B cell (primary cell): Measurements from ENCODE around the gene DOHH. TPM values are rescaled to one million over a fixed set of nuclear protein-coding genes. Genes with fewer than 3 reads are reported as not detected.

Source experiments
- ATAC-seq: fragments of 200-7000 bp; cut with Tn5 transposase; one replicate; pipeline ENCODE4 v1.10.0; 2021; ENCODE audit warnings: low read depth, mild to moderate bottlenecking, moderate number of reproducible peaks, moderate library complexity
- CTCF ChIA-PET: fragments of 350-600 bp; sonication (Branson Sonifier 250); formaldehyde crosslinking; loops from one replicate; lab custom pipeline; 2021; ENCODE audit warnings: antibody characterized with exemption, inconsistent platforms; lab: Charles Lee
- POLR2A ChIA-PET: fragments of 350-600 bp; sonication (Branson Sonifier 250); formaldehyde crosslinking; loops from one replicate; lab custom pipeline; 2021; ENCODE audit warnings: antibody characterized with exemption; lab: Charles Lee
- DNase-seq: peaks from one replicate; pipeline ENCODE4 v3.0.0; 2013
- H2AFZ ChIP-seq: 2 replicates; pipeline ENCODE4 v1.6.1; 2012; ENCODE audit warnings: mild to moderate bottlenecking, low read depth, low read length; ENCODE audit not compliant: insufficient read depth, poor library complexity, severe bottlenecking
- H3K27ac ChIP-seq, 2 donors: 1 replicate in 1 of 2; 2 replicates in 1 of 2; pipeline ENCODE4 v1.5.1; 2012 to 2013; ENCODE audit warnings: low read length in 2 of 2, mild to moderate bottlenecking in 2 of 2, moderate library complexity in 1 of 2
- H3K27me3 ChIP-seq, 4 experiments: fragments of 200-600 bp in 1 of 4; sonication (generic) in 1 of 4; replicated peaks in 1 of 4; 1 replicate in 2 of 4; 2 replicates in 2 of 4; pipeline versions ENCODE4 v1.6.1 to v1.7.0; 2013 to 2016; ENCODE audit warnings: low read length in 3 of 4, mild to moderate bottlenecking in 2 of 4, mixed read lengths in 1 of 4, moderate library complexity in 1 of 4; ENCODE audit not compliant: insufficient read depth in 4 of 4, control insufficient read depth in 3 of 4; ENCODE audit errors: control extremely low read depth in 1 of 4
- H3K36me3 ChIP-seq, 2 experiments: replicated peaks in 1 of 2; 1 replicate in 1 of 2; 2 replicates in 1 of 2; pipeline versions ENCODE4 v1.6.1 to v1.7.1; 2013; ENCODE audit warnings: low read length in 1 of 2; ENCODE audit not compliant: insufficient read depth in 2 of 2, control insufficient read depth in 1 of 2; ENCODE audit errors: control extremely low read depth in 1 of 2, extremely low read depth in 1 of 2
- H3K4me1 ChIP-seq, 2 donors: fragments of 200-600 bp in 1 of 2; sonication (generic) in 1 of 2; 1 replicate in 1 of 2; 2 replicates in 1 of 2; pipeline versions ENCODE4 v1.5.1 to v1.6.1; 2013 to 2017; ENCODE audit warnings: low read length in 2 of 2; ENCODE audit not compliant: control insufficient read depth in 2 of 2, insufficient read depth in 2 of 2
- H3K4me2 ChIP-seq: replicated peaks from 2 replicates; pipeline ENCODE3; 2012; ENCODE audit warnings: mild to moderate bottlenecking, low read depth, low read length; ENCODE audit not compliant: poor library complexity, severe bottlenecking
- H3K4me3 ChIP-seq, 5 experiments: fragments of 200-600 bp in 1 of 5; sonication (generic) in 1 of 5; 1 replicate in 3 of 5; 2 replicates in 2 of 5; pipeline versions ENCODE4 v1.5.1 to v1.7.0; 2011 to 2016; ENCODE audit warnings: low read length in 4 of 5, mild to moderate bottlenecking in 4 of 5, low read depth in 2 of 5, control low read depth in 1 of 5, moderate library complexity in 1 of 5; ENCODE audit not compliant: insufficient read depth in 1 of 5; ENCODE audit errors: control extremely low read depth in 1 of 5, extremely low read depth in 1 of 5
- H3K79me2 ChIP-seq: fragments of 200-600 bp; sonication (generic); one replicate; pipeline ENCODE4 v1.6.0; 2016; ENCODE audit warnings: low read length; ENCODE audit not compliant: control insufficient read depth, insufficient read depth
- H3K9ac ChIP-seq: fragments of 200-600 bp; sonication (generic); 2 replicates; pipeline ENCODE4 v1.6.1; 2017; ENCODE audit warnings: mild to moderate bottlenecking, low read length, moderate library complexity
- H3K9me3 ChIP-seq, 3 donors: one replicate each; pipeline versions ENCODE4 v1.6.1 to v1.7.1; 2013; ENCODE audit warnings: low read length in 2 of 3; ENCODE audit not compliant: control insufficient read depth in 2 of 3, insufficient read depth in 1 of 3; ENCODE audit errors: control extremely low read depth in 1 of 3
- H4K20me1 ChIP-seq: 2 replicates; pipeline ENCODE4 v1.6.0; 2012; ENCODE audit warnings: mild to moderate bottlenecking, low read length; ENCODE audit not compliant: insufficient read depth, control insufficient read depth, poor library complexity, severe bottlenecking
- H3K27ac Mint-ChIP-seq: one replicate; pipeline ENCODE4 v1.8.0; 2021; ENCODE audit warnings: mixed read lengths
- H3K27me3 Mint-ChIP-seq: one replicate; pipeline ENCODE4 v1.8.0; 2021; ENCODE audit warnings: mixed read lengths
- H3K4me1 Mint-ChIP-seq: one replicate; pipeline ENCODE4 v1.8.0; 2021; ENCODE audit warnings: mixed read lengths
- H3K4me3 Mint-ChIP-seq: one replicate; pipeline ENCODE4 v1.8.0; 2021; ENCODE audit warnings: mixed read lengths
- H3K9me3 Mint-ChIP-seq: one replicate; pipeline ENCODE4 v1.8.0; 2022; ENCODE audit warnings: mixed read lengths; ENCODE audit not compliant: insufficient read depth
- EZH2 ChIP-seq: IDR thresholded peaks from 2 replicates; pipeline ENCODE4 v1.6.1; 2012; ENCODE audit warnings: borderline replicate concordance, low read depth, mild to moderate bottlenecking, moderate library complexity, low read length; ENCODE audit not compliant: insufficient read depth, poor library complexity, severe bottlenecking
- WGBS: methylation state at CpG from one replicate; pipeline ENCODE4 v1.1.5; 2013; ENCODE audit warnings: missing lambda C conversion rate; ENCODE audit not compliant: insufficient coverage; 5-methylcytosine and 5-hydroxymethylcytosine counted together
- intact Hi-C: fragments of 100-400 bp; cut with micrococcal nuclease; formaldehyde crosslinking; loops from one replicate; pipeline ENCODE4 v1.10.0; 2022
- polyA plus RNA-seq: library from polyadenylated mRNA; depleted of rRNA; stranded (reverse); fragments of >200 nt; gene quantifications from 2 replicates; pipeline ENCODE4 v1.2.3, GENCODE V29; 2012
- total RNA-seq, 2 donors: library from RNA; stranded (reverse); fragments of 120-200 nt in 1 of 2; gene quantifications; 1 replicate in 1 of 2; 2 replicates in 1 of 2; pipeline versions ENCODE4 v1.2.3 to v1.2.4, GENCODE V29; 2013 to 2022
- TF ChIP-seq, protein P1 (sequence below): fragments of 200-600 bp; IDR thresholded peaks from one replicate; pipeline ENCODE4 v1.8.0; 2022; ENCODE audit warnings: antibody characterized with exemption, mild to moderate bottlenecking

DOHH gene
- total and polyA plus RNA-seq, 2 donors (not counting 1 experiment from before 2014, with no cell fraction given) = 6.6 to 8.6 TPM

DNA sequence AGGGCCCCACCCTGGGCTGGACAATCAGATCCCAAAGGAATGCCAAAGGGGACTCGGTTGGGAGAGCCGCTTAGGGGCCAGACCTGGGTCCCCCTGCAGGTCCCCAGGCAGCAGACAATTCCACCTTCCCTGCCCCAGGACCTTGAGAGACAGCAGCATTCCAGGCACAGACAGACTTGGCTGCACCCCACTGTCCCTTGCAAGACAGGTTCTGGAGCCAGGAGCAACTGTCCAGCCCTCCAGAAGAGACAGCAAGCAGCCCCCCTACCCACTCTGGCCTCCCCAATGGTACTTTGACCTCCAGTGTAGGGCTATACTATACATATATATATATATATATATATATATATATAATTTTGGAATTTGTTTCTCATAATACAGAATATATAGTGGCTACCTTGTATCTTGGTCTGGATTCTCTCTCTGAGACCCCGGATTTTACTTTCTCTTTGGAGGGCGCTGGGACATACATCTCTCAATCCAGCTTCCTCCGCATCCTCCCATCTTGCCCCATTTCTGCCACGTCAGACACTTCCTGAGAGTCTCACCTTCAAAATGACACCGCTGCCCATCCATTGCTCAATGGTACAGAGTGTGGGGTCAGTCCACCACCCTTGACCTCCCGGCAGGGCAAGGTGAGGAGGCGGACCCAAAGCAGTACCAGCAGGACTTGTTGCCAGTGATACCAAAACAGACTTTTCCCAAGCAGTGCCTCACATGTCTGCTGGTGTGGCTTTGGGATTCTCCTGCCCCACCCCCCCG lies 32.9 kb downstream of the DOHH start:
- 99% methylated on average over 7 of the region's 10 CpGs for WGBS
- POLR2A ChIA-PET = no interaction called here

DNA sequence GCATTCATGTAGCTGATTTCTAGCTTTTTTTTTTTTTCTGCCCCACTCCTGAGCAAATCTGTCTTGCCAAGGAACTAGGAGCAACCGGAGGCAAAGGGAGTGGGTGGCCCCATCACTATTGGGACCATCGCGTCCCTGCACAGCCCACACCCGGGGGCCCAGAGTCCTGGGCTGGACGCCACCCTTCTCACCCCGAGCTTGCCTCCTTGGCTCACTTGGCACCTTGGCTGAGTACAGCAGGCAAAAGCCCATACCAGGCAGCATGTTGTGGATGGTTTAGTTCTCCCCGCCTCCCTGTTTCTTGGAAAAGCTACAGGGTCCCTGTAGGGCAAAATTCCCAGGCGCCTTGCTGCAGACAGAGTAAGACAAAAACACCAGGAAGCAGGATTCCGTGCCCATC lies 33.8 kb downstream of the DOHH start:
- 98% methylated on average over 9 of the region's 9 CpGs for WGBS
- H3K9me3 ChIP-seq = peaks cover 0 to 11% (median 3%) of the 10 kb centered on the region in 3 donors
- no peak overlapping the region for H3K27ac Mint-ChIP-seq
- H2AFZ ChIP-seq = no peak overlapping the region
- intact Hi-C loops = no loop called here
- no peaks in the 10 kb centered on the region for H4K20me1 ChIP-seq
- no peaks in the 10 kb centered on the region for H3K4me1 Mint-ChIP-seq
- POLR2A ChIA-PET = interaction anchor here (0.6 kb wide), 1 partner anchor 122 kb away, joined by 6 read pairs; no protein-coding TSS in a partner anchor
- CTCF ChIA-PET = interaction anchor here (1.4 kb wide), 1 partner anchor 17 kb away, joined by 3 read pairs; the partner anchor contains the start of gene SMIM44
- no peak overlapping the region for H3K27ac ChIP-seq
- no peaks in the 10 kb centered on the region for H3K4me1 ChIP-seq
- DNase-seq = no peak
- H3K9ac ChIP-seq = no peak overlapping the region
- TF ChIP-seq, protein P1, sequence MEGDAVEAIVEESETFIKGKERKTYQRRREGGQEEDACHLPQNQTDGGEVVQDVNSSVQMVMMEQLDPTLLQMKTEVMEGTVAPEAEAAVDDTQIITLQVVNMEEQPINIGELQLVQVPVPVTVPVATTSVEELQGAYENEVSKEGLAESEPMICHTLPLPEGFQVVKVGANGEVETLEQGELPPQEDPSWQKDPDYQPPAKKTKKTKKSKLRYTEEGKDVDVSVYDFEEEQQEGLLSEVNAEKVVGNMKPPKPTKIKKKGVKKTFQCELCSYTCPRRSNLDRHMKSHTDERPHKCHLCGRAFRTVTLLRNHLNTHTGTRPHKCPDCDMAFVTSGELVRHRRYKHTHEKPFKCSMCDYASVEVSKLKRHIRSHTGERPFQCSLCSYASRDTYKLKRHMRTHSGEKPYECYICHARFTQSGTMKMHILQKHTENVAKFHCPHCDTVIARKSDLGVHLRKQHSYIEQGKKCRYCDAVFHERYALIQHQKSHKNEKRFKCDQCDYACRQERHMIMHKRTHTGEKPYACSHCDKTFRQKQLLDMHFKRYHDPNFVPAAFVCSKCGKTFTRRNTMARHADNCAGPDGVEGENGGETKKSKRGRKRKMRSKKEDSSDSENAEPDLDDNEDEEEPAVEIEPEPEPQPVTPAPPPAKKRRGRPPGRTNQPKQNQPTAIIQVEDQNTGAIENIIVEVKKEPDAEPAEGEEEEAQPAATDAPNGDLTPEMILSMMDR = no peak
- no peak for TF ChIP-seq EZH2
- H3K79me2 ChIP-seq = no peaks in the 10 kb centered on the region
- H3K4me2 ChIP-seq = no peak overlapping the region
- peaks cover 3% of the 10 kb centered on the region for H3K9me3 Mint-ChIP-seq
- H3K36me3 ChIP-seq = no peaks in the 10 kb centered on the region
- no peak overlapping the region for H3K4me3 Mint-ChIP-seq
- ATAC-seq = no peak
- H3K4me3 ChIP-seq = no peak overlapping the region
- H3K27me3 ChIP-seq = no peaks in the 10 kb centered on the region
- H3K27me3 Mint-ChIP-seq = peaks cover 4% of the 10 kb centered on the region

More for the DNA sequence above, 32.9 kb downstream of the DOHH start:
- Mint-ChIP-seq H3K27ac (no peak overlapping the region), H3K4me1 (no peaks in the 10 kb centered on the region), H3K4me3 (no peak overlapping the region), H3K9me3 (peaks cover 3% of the 10 kb centered on the region), H3K27me3 (peaks cover 4% of the 10 kb centered on the region)
- CTCF ChIA-PET = interaction anchor here (1.4 to 3.7 kb wide), 3 partner anchors 16 to 141 kb away, joined by 3 to 16 read pairs (median 3); partner anchors contain the start of gene SMIM44
- DNase-seq = no peak
- no peak overlapping the region for H3K9ac ChIP-seq
- H3K4me3 ChIP-seq = no peak overlapping the region
- no peak overlapping the region for H3K27ac ChIP-seq
- peaks cover 0 to 2% (median 0%) of the 10 kb centered on the region in 4 experiments for H3K27me3 ChIP-seq
- H3K36me3 ChIP-seq = no peaks in the 10 kb centered on the region
- TF ChIP-seq, protein P1 = no peak
- TF ChIP-seq EZH2 = no peak
- no peak overlapping the region for H3K4me2 ChIP-seq
- no peak overlapping the region for H2AFZ ChIP-seq
- H3K9me3 ChIP-seq = peaks cover 0 to 11% (median 3%) of the 10 kb centered on the region in 3 donors
- ATAC-seq = no peak
- intact Hi-C loops = no loop called here
- H3K4me1 ChIP-seq = no peaks in the 10 kb centered on the region
- no peaks in the 10 kb centered on the region for H3K79me2 ChIP-seq
- H4K20me1 ChIP-seq = no peaks in the 10 kb centered on the region
